Neural progenitor cell (in vitro differentiated cells): Measurements from ENCODE around the gene AMD1.

Source experiments
- CTCF ChIP-seq: fragments of 200-600 bp; sonication (generic); IDR thresholded peaks from 2 replicates; pipeline ENCODE4 v1.5.1; 2017; ENCODE audit warnings: antibody characterized with exemption, mild to moderate bottlenecking
- EZH2 ChIP-seq: fragments of 200-600 bp; sonication (generic); IDR thresholded peaks from 2 replicates; pipeline ENCODE4 v1.6.1; 2017; ENCODE audit warnings: antibody characterized with exemption, mild to moderate bottlenecking, moderate library complexity
- EZH2phosphoT487 ChIP-seq: fragments of 200-600 bp; sonication (generic); IDR thresholded peaks from 2 replicates; pipeline ENCODE4 v1.6.1; 2017; ENCODE audit warnings: antibody characterized with exemption

- peak; percentile 65 for TF ChIP-seq CTCF
- TF ChIP-seq EZH2 = no peak
- TF ChIP-seq EZH2phosphoT487 = no peak
Observed at GRCh38 chr6:110878751-110879522, 4.4 kb downstream of the AMD1 start.
